Panc1 (cell line): Measurements from ENCODE around the gene EPB41L4B.

Source experiments
- CTCF ChIP-seq: fragments of 450-650 bp; IDR thresholded peaks from 2 replicates; pipeline ENCODE4 v1.5.1; 2017; ENCODE audit warnings: mild to moderate bottlenecking
- POLR2AphosphoS5 ChIP-seq: IDR thresholded peaks from 2 replicates; pipeline ENCODE4 v1.6.1; 2012; ENCODE audit warnings: mild to moderate bottlenecking, low read depth, low read length, moderate library complexity

- TF ChIP-seq CTCF: no peak
- TF ChIP-seq POLR2AphosphoS5: no peak
Measured at GRCh38 chr9:109229682-109230081, 91.2 kb downstream of the EPB41L4B start.
